ENCODE measurements around the gene IQCF6.

DNA sequence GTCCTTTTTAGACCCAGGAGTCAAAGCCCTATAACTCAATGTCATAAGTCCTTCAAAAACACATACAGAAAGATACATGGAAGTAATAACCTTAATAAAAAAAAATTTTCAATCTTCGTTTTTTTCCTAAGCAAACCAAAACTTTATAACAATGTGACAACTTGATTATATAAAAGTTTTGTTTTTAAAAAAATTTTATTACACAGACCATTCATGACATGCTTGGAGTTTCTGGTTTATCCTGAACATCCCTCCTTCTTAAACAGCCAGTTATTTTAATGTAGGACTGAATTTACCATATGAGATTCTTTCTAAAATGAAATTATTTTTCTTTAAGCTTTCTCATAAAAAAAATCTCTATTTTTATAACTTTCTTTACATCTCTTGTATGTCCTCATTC, 30.7 kb downstream of the IQCF6 start:
- TF ChIP-seq, protein P1, sequence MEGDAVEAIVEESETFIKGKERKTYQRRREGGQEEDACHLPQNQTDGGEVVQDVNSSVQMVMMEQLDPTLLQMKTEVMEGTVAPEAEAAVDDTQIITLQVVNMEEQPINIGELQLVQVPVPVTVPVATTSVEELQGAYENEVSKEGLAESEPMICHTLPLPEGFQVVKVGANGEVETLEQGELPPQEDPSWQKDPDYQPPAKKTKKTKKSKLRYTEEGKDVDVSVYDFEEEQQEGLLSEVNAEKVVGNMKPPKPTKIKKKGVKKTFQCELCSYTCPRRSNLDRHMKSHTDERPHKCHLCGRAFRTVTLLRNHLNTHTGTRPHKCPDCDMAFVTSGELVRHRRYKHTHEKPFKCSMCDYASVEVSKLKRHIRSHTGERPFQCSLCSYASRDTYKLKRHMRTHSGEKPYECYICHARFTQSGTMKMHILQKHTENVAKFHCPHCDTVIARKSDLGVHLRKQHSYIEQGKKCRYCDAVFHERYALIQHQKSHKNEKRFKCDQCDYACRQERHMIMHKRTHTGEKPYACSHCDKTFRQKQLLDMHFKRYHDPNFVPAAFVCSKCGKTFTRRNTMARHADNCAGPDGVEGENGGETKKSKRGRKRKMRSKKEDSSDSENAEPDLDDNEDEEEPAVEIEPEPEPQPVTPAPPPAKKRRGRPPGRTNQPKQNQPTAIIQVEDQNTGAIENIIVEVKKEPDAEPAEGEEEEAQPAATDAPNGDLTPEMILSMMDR (IDR thresholded peaks at IDR 0.05), result no peak
- TF ChIP-seq RFX5 (IDR thresholded peaks at IDR 0.05; ENCODE audit: low read length) (no peak), POLR2AphosphoS5 (IDR thresholded peaks at IDR 0.05; ENCODE audit: low read depth, low read length) (no peak), SIN3A (IDR thresholded peaks at IDR 0.05; ENCODE audit: borderline replicate concordance, low read depth, low read length) (no peak), TEAD4 (IDR thresholded peaks at IDR 0.05; ENCODE audit: borderline replicate concordance, insufficient read depth) (no peak), ELF1 (IDR thresholded peaks at IDR 0.05) (no peak), MEF2A (IDR thresholded peaks at IDR 0.05; ENCODE audit: borderline replicate concordance, low read depth) (no peak)
- TF ChIP-seq, protein P2, sequence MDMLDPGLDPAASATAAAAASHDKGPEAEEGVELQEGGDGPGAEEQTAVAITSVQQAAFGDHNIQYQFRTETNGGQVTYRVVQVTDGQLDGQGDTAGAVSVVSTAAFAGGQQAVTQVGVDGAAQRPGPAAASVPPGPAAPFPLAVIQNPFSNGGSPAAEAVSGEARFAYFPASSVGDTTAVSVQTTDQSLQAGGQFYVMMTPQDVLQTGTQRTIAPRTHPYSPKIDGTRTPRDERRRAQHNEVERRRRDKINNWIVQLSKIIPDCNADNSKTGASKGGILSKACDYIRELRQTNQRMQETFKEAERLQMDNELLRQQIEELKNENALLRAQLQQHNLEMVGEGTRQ (IDR thresholded peaks at IDR 0.05; ENCODE audit: borderline replicate concordance, low read depth, low read length), result no peak
